ENCODE results near the gene GNA15.

The GNA15 gene

GRCh38 chr19:3117716-3118115 lies 18.1 kb upstream of the GNA15 start:
- in situ Hi-C loops (cut with MboI; ENCODE audit: low pct_unique_long_range_greater_than_20kb, low sequenced_read_pairs, unreplicated experiment): no loop called here
- no peak for TF ChIP-seq CTCF (IDR thresholded peaks at IDR 0.05; ENCODE audit: extremely low read depth, insufficient read depth, missing control alignments)
- DNase-seq (ENCODE audit: low spot score): no peak

DNA sequence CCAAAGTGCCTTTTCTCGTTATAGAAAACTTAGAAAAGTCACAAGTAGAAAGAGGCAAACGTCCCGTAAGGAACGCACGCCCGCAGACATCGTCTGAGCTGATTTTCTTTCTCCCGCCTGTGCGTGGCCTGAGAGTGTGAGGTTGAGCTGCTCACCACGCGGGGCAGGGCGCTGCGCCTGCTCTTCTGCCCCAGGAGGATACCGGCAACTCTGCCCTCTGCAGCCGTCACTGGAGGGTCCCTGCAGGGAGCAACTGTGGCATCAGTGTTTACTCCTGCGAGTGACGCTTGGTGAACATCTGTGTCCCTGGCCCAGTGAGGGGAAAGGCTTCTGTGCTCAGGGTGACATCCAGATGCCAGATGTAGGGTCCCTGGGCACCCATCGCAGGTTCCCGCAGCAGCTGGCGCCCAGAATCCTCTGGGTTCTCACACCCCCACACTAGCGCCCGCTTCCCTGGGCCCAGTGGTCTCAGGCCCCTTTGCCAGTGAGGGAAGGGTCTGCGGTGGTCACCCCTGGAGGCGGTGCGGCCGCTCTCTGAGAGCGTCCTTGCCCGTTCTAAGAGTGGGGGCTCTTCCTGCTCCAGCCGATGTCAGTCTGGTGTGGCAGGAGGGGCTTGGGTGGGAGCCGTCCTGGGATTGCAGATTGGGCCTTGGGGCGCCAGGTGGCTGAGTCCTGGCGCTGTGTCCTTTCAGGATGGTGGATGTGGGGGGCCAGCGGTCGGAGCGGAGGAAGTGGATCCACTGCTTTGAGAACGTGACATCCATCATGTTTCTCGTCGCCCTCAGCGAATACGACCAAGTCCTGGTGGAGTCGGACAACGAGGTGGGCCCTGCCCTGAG lies 17.4 kb upstream of the GNA15 start:
- in situ Hi-C loops (cut with MboI; ENCODE audit: low pct_unique_long_range_greater_than_20kb, low sequenced_read_pairs, unreplicated experiment): no loop called here
- TF ChIP-seq CTCF (IDR thresholded peaks at IDR 0.05; ENCODE audit: extremely low read depth, insufficient read depth, missing control alignments): no peak
- no peak for DNase-seq (ENCODE audit: low spot score)

DNA sequence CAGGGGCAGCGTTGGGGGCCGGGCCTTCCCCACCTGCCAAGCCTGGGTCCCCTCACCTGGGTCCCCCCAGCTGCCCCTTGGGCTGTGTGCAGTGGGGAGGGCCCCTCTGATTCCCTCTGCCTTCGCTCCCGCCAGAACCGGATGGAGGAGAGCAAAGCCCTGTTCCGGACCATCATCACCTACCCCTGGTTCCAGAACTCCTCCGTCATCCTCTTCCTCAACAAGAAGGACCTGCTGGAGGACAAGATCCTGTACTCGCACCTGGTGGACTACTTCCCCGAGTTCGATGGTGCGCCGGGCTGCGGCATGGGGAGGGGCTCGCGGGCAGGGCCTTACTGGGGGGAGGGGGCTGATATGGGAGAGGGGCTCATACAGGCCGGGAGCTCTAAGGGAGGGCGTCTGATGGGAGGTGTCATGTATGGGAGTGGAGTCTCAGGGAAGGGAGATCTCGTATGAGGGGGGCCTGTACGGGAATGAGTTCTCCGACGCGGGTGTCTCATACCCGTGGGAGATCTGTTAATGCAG lies 16.7 kb upstream of the GNA15 start:
- TF ChIP-seq CTCF (IDR thresholded peaks at IDR 0.05; ENCODE audit: extremely low read depth, insufficient read depth, missing control alignments): no peak
- DNase-seq (ENCODE audit: low spot score): no peak
- in situ Hi-C loops (cut with MboI; ENCODE audit: low pct_unique_long_range_greater_than_20kb, low sequenced_read_pairs, unreplicated experiment): no loop called here

GRCh38 chr19:3119693-3120380 lies 16.0 kb upstream of the GNA15 start:
- in situ Hi-C loops (cut with MboI; ENCODE audit: low pct_unique_long_range_greater_than_20kb, low sequenced_read_pairs, unreplicated experiment): no loop called here
- no peak for TF ChIP-seq CTCF (IDR thresholded peaks at IDR 0.05; ENCODE audit: extremely low read depth, insufficient read depth, missing control alignments)
- DNase-seq (ENCODE audit: low spot score): no peak

DNA sequence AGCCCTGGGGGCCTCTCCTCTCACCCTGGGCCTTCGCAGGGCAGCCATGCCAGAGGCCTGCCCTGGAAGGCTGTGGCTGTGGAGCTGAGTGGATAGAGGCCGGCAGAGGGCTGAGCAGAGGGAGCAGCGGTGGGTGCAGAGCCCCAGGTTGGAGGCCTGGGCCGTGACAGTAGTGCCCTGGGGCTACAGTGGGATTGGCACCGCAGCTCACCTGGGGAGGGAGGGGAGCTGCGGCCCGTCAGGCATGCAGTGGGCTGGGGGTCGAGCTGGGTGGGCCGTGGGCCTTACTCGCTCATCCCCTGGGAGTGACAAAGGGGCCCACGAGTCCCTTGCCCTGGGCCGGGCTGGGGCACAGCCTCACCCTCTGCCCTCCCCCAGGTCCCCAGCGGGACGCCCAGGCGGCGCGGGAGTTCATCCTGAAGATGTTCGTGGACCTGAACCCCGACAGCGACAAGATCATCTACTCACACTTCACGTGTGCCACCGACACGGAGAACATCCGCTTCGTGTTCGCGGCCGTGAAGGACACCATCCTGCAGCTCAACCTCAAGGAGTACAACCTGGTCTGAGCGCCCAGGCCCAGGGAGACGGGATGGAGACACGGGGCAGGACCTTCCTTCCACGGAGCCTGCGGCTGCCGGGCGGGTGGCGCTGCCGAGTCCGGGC lies 15.1 kb upstream of the GNA15 start:
- no peak for TF ChIP-seq CTCF (IDR thresholded peaks at IDR 0.05; ENCODE audit: extremely low read depth, insufficient read depth, missing control alignments)
- in situ Hi-C loops (cut with MboI; ENCODE audit: low pct_unique_long_range_greater_than_20kb, low sequenced_read_pairs, unreplicated experiment): no loop called here

DNA sequence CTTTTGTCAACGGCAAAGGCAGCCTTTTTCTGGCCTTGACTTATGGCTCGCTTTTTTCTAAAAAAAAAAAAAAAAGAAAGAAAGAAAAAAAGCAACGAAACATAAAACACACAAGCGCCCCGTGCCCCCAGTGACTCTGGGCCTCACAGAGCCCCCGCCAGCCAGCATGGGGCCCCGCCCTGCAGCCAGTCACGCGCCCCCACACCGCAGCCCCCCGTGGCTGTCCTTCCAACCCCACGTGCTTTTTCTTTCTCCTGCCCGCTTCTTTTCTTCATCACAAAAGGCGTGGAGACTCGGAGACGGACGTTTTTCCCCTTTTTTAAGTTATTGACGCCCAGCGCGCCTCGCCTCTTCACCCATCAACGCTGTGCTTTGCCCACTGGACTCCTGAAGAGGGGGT lies 14.4 kb upstream of the GNA15 start:
- DNase-seq (ENCODE audit: low spot score): no peak
- TF ChIP-seq CTCF (IDR thresholded peaks at IDR 0.05; ENCODE audit: extremely low read depth, insufficient read depth, missing control alignments): no peak
- in situ Hi-C loops (cut with MboI; ENCODE audit: low pct_unique_long_range_greater_than_20kb, low sequenced_read_pairs, unreplicated experiment): no loop called here

More for the DNA sequence above, 15.1 kb upstream of the GNA15 start:
- no peak for DNase-seq (ENCODE audit: low spot score)

Measured in GM13977 (cell line).